HG03378 (cell line): Measurements from ENCODE around the gene TCHP.
"Not testable (repeated sequence)": the region's sequence is repeated elsewhere in the genome, so short reads cannot be mapped to it uniquely, and the experiment has no call there.

Experiments used
- ATAC-seq: cut with Tn5 transposase; IDR thresholded peaks from one replicate; pipeline ENCODE4 v1.9.1; 2021; ENCODE audit warnings: mild to moderate bottlenecking, moderate library complexity; ENCODE audit not compliant: unreplicated experiment

The TCHP gene

DNA sequence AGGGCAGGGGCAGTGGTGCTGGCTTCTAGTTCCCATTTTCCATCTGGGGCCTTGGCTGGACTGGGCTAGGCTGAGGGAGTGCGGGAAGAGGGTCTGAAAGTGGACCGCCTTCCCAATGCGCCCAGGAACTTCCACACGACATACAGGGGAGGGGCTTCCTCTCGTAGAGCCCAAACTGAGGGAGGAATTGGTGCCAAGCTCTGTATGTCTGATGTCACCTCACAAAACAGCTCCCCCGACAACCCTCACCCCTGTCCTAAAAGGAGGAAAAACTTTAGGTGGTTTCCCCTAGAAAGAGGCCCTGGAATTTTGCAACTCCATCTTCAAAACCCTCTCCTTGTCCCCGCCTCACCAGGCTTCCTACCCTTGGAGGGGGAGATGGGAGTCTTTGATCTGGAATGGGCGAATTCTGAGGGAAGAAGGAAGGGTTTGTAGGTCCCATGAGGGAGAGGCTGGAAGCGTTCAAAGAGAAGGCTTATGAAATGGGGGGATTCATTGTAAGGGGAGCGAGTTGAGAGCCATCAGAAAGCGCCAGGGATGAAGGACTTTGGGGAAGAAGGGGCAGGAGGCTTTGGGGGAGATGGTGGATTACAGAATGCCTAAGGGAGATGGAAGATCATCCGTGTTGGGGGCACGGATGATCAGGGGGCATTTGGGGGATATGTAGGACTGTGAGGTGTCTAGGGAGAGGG lies 20.6 kb upstream of the TCHP start:
- no peak for ATAC-seq

DNA sequence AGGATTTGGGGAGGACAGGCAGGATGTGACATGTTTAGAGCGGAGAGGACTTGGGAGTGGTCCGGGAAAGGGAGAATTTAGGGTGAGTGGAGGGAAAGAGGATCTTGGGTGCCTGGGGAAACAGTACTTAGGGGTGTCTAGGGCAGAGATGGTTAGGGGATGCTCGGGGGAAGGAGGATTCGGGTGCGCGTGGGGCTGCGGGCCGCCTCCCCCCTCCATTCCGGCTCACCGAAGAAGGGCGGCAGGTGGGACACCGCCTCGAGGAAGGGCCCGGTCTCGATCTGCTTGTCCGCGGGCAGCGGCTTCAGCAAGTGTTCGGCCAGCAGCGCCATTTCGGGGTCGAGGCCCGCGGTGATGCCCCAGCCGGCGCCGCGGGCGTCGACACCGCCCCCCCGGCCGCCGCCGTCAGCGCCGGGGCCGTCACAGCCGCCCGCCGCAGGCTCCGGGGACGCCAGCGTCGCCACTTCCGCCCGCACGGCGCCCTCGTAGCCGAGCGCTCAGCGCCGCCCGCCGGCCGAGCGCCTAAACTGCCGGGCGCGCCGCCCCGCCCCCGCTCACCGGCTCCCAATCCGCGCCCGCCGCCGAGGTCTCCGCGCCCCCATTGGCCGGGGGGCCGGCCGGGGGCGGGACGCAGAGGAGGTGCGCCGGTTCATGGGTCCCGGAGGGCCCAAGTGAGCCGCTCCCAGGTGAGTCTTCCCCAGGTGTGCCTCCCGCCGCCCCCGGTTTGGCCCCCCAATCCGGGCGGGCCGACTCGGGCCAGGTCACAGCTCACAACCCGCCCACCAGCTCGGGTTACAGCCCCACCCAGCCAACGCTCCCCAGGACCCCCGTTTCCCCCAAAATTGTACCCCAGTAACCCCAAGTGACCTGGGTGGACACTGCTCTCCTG lies 19.8 kb upstream of the TCHP start, which contains the start of gene GLTP:
TSS of gene GLTP (minus strand) at position 499 of the 889 bp plus-strand sequence. CDS start at position 332, 167 bp downstream.
- peak; percentile 69 for ATAC-seq

DNA sequence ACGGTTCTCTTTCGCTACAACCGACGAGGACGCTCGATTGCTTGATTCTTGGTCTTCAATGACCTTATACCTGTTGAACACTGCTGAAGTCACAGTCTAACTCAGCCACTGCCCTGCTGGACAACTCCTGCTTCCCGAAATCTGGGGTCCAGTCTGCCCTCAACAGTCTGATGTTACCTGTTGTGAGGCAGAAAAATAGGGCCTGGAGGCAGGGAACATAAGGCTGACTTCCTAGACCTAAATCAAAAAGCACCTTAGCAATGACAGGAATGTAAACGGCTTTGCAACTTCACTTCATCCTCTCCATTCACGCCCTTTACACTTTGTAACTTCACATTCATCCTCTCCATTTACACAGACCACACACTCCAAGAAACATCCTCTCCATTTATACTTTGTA lies 19.1 kb upstream of the TCHP start:
- ATAC-seq: no peak

DNA sequence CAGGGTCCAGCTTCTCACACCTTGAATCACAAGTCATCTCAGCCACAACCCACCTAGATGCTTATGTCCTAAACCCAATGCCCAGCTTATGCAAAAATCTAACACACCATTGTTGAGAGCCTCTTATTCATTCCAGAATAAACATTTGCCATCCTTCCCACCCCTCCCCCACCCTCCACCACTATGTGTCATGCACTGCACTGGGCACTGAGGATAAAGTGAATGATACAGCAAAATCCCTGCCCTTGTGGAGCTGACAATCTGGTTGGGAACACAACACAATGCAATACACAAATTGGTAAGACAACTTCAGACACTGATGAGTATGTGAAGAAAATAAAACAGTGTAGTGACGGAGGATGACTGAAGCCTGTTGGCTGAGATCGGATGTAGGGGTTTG lies 18.3 kb upstream of the TCHP start:
- no peak for ATAC-seq

DNA sequence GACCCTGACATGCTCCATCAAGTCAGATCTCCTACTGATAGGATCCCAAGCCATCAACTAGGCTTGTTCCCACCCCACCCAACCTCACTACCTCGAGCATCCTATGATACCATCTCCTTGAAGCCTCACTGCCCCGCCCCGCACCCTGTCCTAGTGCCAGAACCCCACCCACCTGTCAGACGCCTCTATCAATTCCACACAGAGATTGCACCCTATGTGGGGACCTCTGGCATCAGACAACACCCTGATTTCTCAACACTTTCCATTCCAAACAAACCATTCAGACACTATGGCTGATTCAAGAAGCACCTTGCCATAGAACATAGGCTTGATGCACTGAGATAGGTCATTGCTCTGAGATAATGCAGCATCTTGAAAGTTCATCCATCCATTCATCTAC lies 16.6 kb upstream of the TCHP start:
- ATAC-seq: no peak

DNA sequence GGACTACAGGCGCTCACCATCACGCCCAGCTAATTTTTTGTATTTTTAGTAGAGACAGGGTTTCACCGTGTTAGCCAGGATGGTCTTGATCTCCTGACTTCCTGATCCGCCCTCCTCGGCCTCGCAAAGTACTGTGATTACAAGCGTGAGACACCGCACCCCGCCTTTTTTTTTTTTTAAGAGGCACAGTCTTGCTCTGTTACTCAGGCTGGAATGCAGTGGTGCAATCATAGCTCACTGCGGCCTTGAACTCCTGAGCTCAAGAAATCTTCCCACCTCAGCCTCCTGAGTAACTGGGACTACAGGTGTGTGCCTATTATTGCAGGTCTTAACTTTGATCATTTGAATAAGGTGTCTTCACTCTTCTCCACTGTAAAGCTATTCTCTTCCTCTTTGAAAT lies 14.5 kb upstream of the TCHP start:
- no peak for ATAC-seq

DNA sequence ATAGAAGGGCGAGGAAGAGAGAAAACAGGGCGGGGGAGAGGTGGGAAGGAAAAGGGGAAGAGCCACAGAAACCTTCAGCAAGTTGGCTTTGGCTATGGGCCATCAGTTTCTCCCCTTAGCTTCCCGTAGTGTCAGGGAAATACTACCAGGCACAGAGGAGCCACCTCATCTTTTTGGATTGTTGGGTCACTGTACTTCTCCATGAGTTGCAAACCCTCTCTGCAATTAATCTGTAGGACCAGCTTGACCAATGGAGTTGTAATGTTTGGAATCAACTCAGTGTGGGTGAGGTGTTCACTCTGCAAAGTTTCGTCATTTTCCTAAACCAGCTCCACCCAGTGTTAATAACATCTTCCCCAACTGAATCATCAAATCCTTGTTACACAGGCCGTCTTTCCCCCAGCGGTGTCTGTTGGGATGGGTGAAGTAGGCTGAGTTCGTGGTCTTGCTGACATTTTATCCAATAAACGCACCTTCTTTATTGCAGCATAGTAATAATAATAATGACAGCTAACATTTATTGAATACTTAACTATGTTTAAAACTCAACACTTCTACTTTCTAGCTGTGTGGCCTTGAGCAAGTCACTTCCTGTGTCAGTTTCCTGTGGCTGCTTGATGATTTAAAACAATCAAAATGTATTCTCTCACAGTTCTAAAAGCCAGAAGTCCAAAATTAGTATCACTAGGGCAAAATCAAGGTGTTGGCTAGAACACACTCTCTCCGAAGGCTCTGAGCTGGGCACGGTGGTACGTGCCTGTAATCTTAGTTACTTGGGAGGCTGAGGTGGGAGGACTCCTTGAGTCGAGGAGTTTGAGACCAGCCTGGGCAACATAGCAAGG lies 11.7 kb upstream of the TCHP start:
- no peak for ATAC-seq

DNA sequence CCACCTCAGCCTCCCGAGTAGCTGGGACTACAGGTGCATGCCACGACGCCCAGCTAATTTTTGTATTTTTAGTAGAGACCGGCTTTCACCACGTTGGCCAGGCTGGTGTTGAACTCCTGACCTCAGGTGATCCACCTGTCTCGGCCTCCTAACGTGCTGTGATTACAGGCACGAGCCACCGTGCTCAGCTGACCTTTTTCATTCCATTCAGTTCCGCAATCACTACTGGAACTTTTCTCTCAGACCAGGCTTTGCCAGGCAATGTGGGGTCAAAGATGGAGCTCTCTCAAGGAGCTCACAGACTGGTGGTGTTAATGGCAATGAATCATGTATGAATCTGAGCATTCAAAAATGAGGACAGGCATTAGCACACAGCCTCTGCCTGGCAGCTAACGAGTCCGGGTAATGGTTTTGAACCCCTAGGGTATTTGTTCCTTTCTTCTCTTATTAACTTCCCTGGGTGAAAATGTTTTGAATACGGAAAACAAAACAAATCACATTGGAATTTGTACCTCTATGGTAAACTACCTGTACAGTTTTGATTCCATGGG lies 9.4 kb upstream of the TCHP start:
- no peak for ATAC-seq

DNA sequence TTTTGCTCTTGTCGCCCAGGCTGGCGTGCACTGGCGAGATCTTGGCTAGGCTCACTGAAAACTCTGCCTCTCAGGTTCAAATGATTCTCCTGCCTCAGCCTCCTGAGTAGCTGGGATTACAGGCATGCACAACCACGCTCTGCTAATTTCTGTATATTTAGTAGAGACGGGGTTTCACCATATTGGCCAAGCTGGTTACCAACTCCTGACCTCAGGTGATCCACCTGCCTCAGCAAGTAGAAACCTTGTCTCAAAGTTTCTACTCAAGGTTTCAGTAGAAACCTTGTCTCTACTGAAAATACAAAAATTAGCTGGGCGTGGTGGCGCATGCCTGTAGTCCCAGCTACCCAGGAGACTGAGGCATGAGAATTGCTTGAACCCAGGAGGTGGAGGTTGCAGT lies 8.3 kb upstream of the TCHP start:
- not testable (repeated sequence) for ATAC-seq

DNA sequence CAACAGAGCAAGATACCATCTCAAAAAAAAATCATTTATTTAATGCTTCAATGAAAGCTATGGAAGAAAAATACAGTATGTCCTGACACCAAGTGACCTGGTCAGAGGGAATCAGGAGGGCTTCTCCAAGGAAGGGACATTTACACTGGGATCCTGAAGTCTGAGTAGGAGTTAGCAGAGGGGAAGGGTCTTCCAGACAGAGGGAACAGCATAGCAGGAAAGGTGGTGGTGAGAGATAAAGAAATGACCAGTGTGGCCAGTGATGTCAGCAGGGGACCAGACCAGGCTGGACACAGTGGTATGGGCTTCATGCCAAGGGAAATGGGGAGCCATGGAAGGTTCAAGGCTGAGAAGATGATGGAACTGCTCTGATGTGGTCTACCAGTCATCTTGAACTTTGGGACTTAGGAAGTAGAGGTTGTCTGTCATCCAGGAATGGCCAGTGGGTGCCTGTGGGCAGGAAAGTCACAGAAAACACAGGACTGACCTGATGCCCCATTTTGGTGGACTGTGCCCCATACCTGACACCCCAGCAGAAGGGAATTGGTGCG lies 7.8 kb upstream of the TCHP start:
- ATAC-seq: no peak

DNA sequence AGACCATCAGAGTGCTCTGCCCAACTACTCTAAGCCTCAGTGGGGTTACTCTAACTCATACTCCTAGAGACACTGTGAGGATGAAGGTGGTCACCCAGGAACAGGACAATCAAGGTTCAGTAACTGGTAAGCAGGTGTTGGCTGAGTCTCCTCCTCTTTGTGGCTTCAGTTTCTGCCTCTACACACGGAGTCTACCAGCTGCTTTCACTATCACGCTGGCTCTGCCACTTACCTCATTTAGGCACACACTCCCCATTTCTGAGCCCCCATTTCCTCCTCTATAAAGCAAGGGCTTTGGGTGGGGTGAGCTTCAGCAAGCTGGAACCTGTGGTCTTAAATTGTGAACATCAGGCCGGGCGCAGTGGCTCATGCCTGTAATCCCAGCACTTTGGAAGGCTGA lies 7.3 kb upstream of the TCHP start:
- ATAC-seq: no peak

DNA sequence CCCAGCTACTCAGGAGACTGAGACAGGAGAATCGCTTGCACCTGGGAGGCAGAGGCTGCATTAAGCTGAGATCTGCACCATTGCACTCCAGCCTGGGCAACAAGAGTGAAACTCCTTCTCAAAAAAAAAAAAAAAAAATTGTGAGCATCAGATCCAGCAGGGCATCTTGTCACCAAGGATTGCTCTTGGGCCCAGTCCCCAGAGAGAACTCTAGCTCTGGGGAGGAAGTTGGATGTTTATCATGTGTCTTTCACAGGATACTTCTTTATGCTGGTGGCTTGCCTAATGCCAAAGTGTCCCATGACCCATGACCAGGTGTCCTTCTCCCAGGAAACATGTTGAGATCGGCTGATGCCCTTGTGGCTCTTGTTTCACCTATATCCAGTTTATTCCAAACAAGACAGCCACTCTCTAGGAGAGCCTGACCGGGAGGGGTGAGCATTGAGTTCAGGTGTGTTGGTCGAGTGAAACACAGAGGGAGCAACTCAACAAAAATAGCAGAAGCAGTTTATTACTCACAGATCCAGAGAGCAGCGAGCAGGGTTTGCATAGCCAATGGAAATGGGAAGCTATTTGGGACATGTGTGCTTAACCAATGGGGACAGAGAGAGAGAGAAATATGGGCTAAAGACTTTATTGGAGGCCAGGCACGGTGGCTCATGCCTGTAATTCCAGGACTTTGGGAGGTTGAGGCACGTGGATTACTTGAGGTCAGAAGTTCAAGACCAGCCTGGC lies 6.6 kb upstream of the TCHP start:
- no peak for ATAC-seq

DNA sequence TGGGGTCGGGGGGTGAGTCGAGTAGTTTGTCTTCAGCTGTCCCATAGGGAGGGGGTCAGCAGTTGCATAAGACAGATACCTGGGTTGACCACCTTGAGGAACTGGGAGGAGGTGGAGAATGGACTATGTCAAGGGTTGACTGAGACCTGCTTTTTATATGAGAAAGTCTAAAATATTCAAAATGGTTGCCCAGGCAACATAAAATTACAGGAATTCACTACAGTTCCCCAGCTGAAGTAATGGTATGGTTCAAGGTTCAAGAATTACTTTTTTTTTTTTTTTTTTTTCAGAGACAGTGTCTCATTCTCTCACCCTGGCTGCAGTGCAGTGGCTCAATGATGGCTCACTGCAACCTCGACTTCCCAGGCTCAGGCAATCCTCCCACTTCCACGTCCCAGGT lies 5.1 kb upstream of the TCHP start:
- ATAC-seq: no peak

DNA sequence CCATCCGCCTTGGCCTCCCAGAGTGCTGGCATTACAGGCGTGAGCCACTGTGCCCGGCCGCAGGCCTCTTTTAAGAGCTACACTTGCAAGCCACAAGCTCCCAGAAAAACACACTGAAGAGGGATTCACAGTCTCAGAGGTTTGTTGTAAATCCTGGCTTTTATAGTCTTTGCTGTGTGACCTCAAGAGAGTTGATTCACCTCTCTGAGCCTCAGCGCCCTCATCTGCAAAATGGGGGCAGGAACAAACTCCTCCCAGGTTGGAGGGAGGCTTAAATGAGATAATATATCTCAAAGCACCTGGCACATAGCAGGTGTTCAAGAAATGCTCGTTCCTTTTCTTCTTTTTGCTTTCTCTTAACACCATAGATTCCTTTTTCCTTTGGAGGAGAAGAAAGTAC lies 3.9 kb upstream of the TCHP start:
- ATAC-seq: no peak

DNA sequence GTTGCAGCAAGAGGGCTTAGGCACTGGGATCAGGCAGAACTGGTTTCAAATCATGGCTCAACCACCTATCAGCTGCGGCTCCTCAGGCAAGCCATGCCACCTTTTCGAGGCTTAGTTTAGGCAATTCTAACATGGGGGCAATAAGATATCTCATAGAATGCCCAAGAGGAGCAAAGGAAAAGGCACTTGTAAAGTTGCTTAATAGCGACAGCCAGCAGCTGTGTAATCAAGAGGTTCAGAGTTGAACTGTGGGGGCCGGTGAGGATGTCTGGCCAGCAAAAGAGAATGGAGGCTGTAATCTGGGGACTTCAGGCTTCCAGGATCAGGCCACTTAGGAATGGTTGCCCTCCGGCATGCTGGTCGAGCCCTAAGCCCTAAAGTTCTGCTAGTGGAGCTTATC lies 3.0 kb upstream of the TCHP start:
- no peak for ATAC-seq

DNA sequence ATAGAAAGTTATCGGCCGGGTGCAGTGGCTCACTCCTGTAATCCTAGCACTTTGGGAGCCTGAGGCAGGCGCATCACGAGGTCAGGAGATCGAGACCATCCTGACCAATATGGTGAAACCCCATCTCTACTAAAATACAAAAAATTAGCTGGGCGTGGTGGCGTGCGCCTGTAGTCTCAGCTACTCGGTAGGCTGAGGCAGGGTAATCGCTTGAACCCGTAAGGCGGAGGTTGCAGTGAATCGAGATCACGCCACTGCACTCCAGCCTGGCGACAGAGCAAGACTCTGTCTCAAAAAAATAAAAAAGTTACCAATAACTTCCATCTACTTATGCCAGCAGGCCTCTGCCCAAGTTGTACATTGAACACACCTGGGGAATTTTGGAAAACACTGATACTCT lies 729 bp upstream of the TCHP start:
- ATAC-seq: not testable (repeated sequence)

DNA sequence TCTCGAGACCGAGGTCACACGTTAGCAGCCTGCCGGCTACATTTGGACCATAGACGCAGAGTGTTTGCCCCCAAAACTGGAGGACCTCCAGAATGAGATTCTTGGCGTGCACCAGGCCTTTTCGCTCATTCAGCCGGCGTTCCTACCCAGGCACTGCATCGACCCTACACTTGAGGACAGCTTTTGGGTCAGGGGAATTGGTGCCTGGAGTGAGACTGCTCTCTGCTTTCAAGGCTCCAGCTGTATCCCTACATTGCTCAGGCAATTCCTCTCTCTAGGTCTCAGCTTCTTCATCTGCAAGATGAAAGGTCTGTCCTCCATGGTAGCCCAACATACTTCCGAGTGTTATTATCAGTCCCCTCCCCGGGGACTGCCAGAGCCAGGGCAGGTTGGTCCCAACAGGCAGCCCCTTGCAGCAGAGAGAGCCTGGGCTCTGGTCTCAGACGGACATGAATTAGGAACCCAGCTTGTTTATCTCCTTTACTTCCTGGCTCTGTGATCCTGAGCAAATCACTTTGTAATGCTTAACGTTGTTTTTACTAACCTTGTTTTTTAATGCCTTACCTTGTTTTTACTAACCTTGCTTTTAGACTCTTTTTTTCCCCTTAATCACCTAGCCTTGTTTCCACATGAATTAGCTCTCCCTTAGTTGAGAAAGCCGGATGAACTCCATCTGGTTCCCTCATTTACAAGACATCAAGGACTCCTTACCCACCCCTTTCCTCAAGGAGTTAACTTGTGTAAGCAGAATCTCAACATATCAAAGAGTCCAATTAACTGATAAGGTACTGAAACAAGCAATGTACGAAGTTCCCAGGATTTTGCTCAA lies 892 bp downstream of the TCHP start:
- peak; percentile 27 for ATAC-seq

DNA sequence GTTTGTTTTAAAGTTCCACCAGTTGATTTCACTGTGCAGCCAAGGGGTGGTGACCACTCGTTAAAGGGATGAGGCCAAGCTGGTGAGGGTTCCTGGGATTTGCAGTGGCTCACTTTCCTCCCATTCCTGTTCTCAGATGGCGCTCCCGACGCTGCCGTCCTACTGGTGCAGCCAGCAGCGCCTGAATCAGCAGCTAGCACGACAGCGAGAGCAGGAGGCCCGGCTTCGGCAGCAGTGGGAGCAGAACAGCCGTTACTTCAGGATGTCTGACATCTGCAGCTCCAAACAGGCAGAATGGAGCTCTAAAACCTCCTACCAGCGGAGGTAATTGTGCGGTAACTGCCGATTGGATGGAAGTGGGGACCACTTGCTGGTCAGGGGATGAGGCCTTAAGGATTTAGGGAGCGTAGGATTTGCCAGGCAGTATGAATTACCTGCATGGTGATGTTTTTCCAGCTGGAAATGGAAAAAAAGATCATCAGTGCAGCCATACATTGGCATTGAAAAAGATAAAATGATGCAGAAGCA lies 2.9 kb downstream of the TCHP start:
- ATAC-seq: no peak

DNA sequence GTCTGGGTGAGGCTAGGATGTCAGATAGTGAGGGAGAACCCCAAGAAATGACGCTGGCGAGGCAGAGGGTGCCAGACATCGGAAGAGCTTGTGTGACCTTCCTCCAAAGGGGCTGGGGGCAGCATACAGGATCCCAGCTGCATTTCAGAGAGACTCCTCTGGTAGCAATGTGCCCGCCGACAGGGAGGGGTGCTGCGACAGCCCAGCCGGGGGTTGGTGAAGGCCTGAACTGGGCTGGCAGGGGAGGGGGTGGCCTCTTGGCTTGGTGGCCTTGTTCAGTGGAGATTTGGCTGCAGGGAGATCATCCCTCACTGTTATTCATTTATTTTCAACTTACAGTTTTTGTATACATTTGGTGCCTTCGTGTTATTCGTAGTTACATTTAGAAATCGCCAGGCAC lies 5.2 kb downstream of the TCHP start:
- ATAC-seq: no peak
